Stimulated activated CD8-positive, alpha-beta memory T cell treated with anti-CD3 and anti-CD28 coated beads, Interleukin-12 subunit alpha, Interleukin-12 subunit beta, amount 100 ng/mL, for 1 hour (primary cell): ENCODE data around the gene CCBE1.
"Not testable (repeated sequence)": the region's sequence is repeated elsewhere in the genome, so short reads cannot be mapped to it uniquely, and the experiment has no call there.

Experiments used
- DNase-seq: peaks from one replicate; pipeline ENCODE4 v3.0.0-alpha.2; 2020; ENCODE audit warnings: low read depth

The CCBE1 gene

GRCh38 chr18:59697236-59697932 is at the start of gene CCBE1:
Gene CCBE1 (minus strand): TSS chr18:59697423.
- no peak for DNase-seq

GRCh38 chr18:59744271-59744721 is 47.1 kb upstream of the CCBE1 start:
- DNase-seq, result no peak

GRCh38 chr18:59743566-59743965 is 46.3 kb upstream of the CCBE1 start:
- DNase-seq, result no peak

GRCh38 chr18:59742325-59743111 is 45.3 kb upstream of the CCBE1 start:
- no peak for DNase-seq

GRCh38 chr18:59740141-59740540 is 42.9 kb upstream of the CCBE1 start:
- no peak for DNase-seq

- DNase-seq, result no peak
These were observed 40.6 kb upstream of the CCBE1 start for GRCh38 chr18:59737776-59738300.

- DNase-seq, result not testable (repeated sequence)
These were observed 40.1 kb upstream of the CCBE1 start for GRCh38 chr18:59737335-59737734.

- DNase-seq, result no peak
These were observed 38.8 kb upstream of the CCBE1 start for GRCh38 chr18:59736061-59736460.

- no peak for DNase-seq
These were observed 38.1 kb upstream of the CCBE1 start for GRCh38 chr18:59735269-59735860.

GRCh38 chr18:59733421-59733820 is 36.2 kb upstream of the CCBE1 start:
- DNase-seq, result no peak

GRCh38 chr18:59730896-59731295 is 33.7 kb upstream of the CCBE1 start:
- no peak for DNase-seq

- no peak for DNase-seq
These were observed 32.6 kb upstream of the CCBE1 start for GRCh38 chr18:59729781-59730180.

GRCh38 chr18:59728816-59729215 is 31.6 kb upstream of the CCBE1 start:
- no peak for DNase-seq

GRCh38 chr18:59725142-59725541 is 27.9 kb upstream of the CCBE1 start:
- no peak for DNase-seq

GRCh38 chr18:59724103-59724502 is 26.9 kb upstream of the CCBE1 start:
- no peak for DNase-seq

- no peak for DNase-seq
These were observed 24.7 kb upstream of the CCBE1 start for GRCh38 chr18:59721931-59722330.

GRCh38 chr18:59721211-59721610 is 24.0 kb upstream of the CCBE1 start:
- no peak for DNase-seq

- no peak for DNase-seq
These were observed 22.4 kb upstream of the CCBE1 start for GRCh38 chr18:59719544-59720181.

- DNase-seq, result no peak
These were observed 21.4 kb upstream of the CCBE1 start for GRCh38 chr18:59718464-59719157.

- DNase-seq, result no peak
These were observed 20.9 kb upstream of the CCBE1 start for GRCh38 chr18:59718108-59718463.

- DNase-seq, result no peak
These were observed 20.1 kb upstream of the CCBE1 start for GRCh38 chr18:59717291-59717690.

- no peak for DNase-seq
These were observed 18.7 kb upstream of the CCBE1 start for GRCh38 chr18:59715966-59716369.
